Stimulated activated naive CD8-positive, alpha-beta T cell treated with anti-CD3 and anti-CD28 coated beads, Interleukin-15, Interleukin-2, amounts not matched to agents 100 ng/mL and 50 ng/mL, for 24 hours (primary cell): ENCODE results near the gene C22orf31.
"Not testable (repeated sequence)": the region's sequence is repeated elsewhere in the genome, so short reads cannot be mapped to it uniquely, and the experiment has no call there.

ENCODE experiments used
- H3K27ac Mint-ChIP-seq: one replicate; pipeline ENCODE4 v1.8.0; 2021; ENCODE audit warnings: mild to moderate bottlenecking, mixed read lengths
- H3K27me3 Mint-ChIP-seq: one replicate; pipeline ENCODE4 v1.8.0; 2021; ENCODE audit warnings: mixed read lengths
- H3K36me3 Mint-ChIP-seq: one replicate; pipeline ENCODE4 v1.8.0; 2021; ENCODE audit warnings: low read depth, mixed read lengths
- H3K4me1 Mint-ChIP-seq: one replicate; pipeline ENCODE4 v1.8.0; 2021; ENCODE audit warnings: low read depth, mixed read lengths
- H3K4me3 Mint-ChIP-seq: one replicate; pipeline ENCODE4 v1.8.0; 2021; ENCODE audit warnings: mild to moderate bottlenecking, mixed read lengths
- H3K9me3 Mint-ChIP-seq: one replicate; pipeline ENCODE4 v1.8.0; 2021; ENCODE audit warnings: mixed read lengths

The C22orf31 gene

GRCh38 chr22:29089507-29089906 lies 27.9 kb upstream of the C22orf31 start:
- no peak overlapping the region for H3K27ac Mint-ChIP-seq
- no peaks in the 10 kb centered on the region for H3K36me3 Mint-ChIP-seq
- no peaks in the 10 kb centered on the region for H3K4me1 Mint-ChIP-seq
- H3K9me3 Mint-ChIP-seq = no peaks in the 10 kb centered on the region
- H3K4me3 Mint-ChIP-seq = no peak overlapping the region
- peaks cover 22% of the 10 kb centered on the region for H3K27me3 Mint-ChIP-seq

GRCh38 chr22:29088809-29089208 lies 27.2 kb upstream of the C22orf31 start:
- H3K27ac Mint-ChIP-seq = no peak overlapping the region
- no peaks in the 10 kb centered on the region for H3K4me1 Mint-ChIP-seq
- peaks cover 22% of the 10 kb centered on the region for H3K27me3 Mint-ChIP-seq
- H3K9me3 Mint-ChIP-seq = no peaks in the 10 kb centered on the region
- no peak overlapping the region for H3K4me3 Mint-ChIP-seq
- no peaks in the 10 kb centered on the region for H3K36me3 Mint-ChIP-seq

GRCh38 chr22:29087012-29087411 lies 25.4 kb upstream of the C22orf31 start:
- Mint-ChIP-seq H3K27ac (no peak overlapping the region), H3K36me3 (no peaks in the 10 kb centered on the region), H3K27me3 (peaks cover 21% of the 10 kb centered on the region), H3K4me3 (no peak overlapping the region), H3K4me1 (no peaks in the 10 kb centered on the region), H3K9me3 (no peaks in the 10 kb centered on the region)

- H3K27ac Mint-ChIP-seq = peak overlapping the region; percentile 16
- no peak overlapping the region for H3K4me3 Mint-ChIP-seq
- H3K9me3 Mint-ChIP-seq = no peaks in the 10 kb centered on the region
- H3K27me3 Mint-ChIP-seq = peaks cover 11% of the 10 kb centered on the region
- H3K4me1 Mint-ChIP-seq = no peaks in the 10 kb centered on the region
- no peaks in the 10 kb centered on the region for H3K36me3 Mint-ChIP-seq
Observed at GRCh38 chr22:29083933-29084591, 22.4 kb upstream of the C22orf31 start.

- peaks cover 12% of the 10 kb centered on the region for H3K27me3 Mint-ChIP-seq
- not testable (repeated sequence) for H3K9me3 Mint-ChIP-seq, H3K4me1 Mint-ChIP-seq, H3K36me3 Mint-ChIP-seq, H3K27ac Mint-ChIP-seq, H3K4me3 Mint-ChIP-seq
Observed at GRCh38 chr22:29083576-29083932, 21.9 kb upstream of the C22orf31 start.

- H3K27me3 Mint-ChIP-seq = peaks cover 17% of the 10 kb centered on the region
- H3K4me3 Mint-ChIP-seq = no peak overlapping the region
- H3K4me1 Mint-ChIP-seq = no peaks in the 10 kb centered on the region
- H3K9me3 Mint-ChIP-seq = no peaks in the 10 kb centered on the region
- no peak overlapping the region for H3K27ac Mint-ChIP-seq
- no peaks in the 10 kb centered on the region for H3K36me3 Mint-ChIP-seq
Observed at GRCh38 chr22:29082826-29083545, 21.4 kb upstream of the C22orf31 start.

- Mint-ChIP-seq H3K27me3 (peaks cover 28% of the 10 kb centered on the region), H3K9me3 (no peaks in the 10 kb centered on the region), H3K4me3 (no peak overlapping the region), H3K36me3 (no peaks in the 10 kb centered on the region), H3K4me1 (no peaks in the 10 kb centered on the region), H3K27ac (no peak overlapping the region)
Observed at GRCh38 chr22:29081517-29082236, 20.0 kb upstream of the C22orf31 start.

- Mint-ChIP-seq H3K4me3 (no peak overlapping the region), H3K4me1 (no peaks in the 10 kb centered on the region), H3K27ac (no peak overlapping the region), H3K36me3 (no peaks in the 10 kb centered on the region), H3K27me3 (peaks cover 38% of the 10 kb centered on the region), H3K9me3 (no peaks in the 10 kb centered on the region)
Observed at GRCh38 chr22:29080106-29080975, 18.7 kb upstream of the C22orf31 start.

GRCh38 chr22:29079218-29079901 lies 17.7 kb upstream of the C22orf31 start:
- H3K27me3 Mint-ChIP-seq = peaks cover 48% of the 10 kb centered on the region
- no peaks in the 10 kb centered on the region for H3K9me3 Mint-ChIP-seq
- H3K4me1 Mint-ChIP-seq = no peaks in the 10 kb centered on the region
- no peak overlapping the region for H3K4me3 Mint-ChIP-seq
- no peaks in the 10 kb centered on the region for H3K36me3 Mint-ChIP-seq
- no peak overlapping the region for H3K27ac Mint-ChIP-seq

- Mint-ChIP-seq H3K4me3 (no peak overlapping the region), H3K36me3 (no peaks in the 10 kb centered on the region), H3K27me3 (peaks cover 54% of the 10 kb centered on the region)
Observed at GRCh38 chr22:29078869-29079207, 17.2 kb upstream of the C22orf31 start.

GRCh38 chr22:29078036-29078868 lies 16.6 kb upstream of the C22orf31 start:
- Mint-ChIP-seq H3K27ac (no peak overlapping the region), H3K4me1 (no peaks in the 10 kb centered on the region), H3K27me3 (peaks cover 56% of the 10 kb centered on the region), H3K9me3 (no peaks in the 10 kb centered on the region), H3K36me3 (no peaks in the 10 kb centered on the region), H3K4me3 (no peak overlapping the region)

More at GRCh38 chr22:29078869-29079207, 17.2 kb upstream of the C22orf31 start:
- H3K9me3 Mint-ChIP-seq = no peaks in the 10 kb centered on the region
- H3K27ac Mint-ChIP-seq = no peak overlapping the region
- no peaks in the 10 kb centered on the region for H3K4me1 Mint-ChIP-seq

GRCh38 chr22:29074276-29074772 lies 12.7 kb upstream of the C22orf31 start:
- Mint-ChIP-seq H3K27me3 (peaks cover 80% of the 10 kb centered on the region), H3K4me3 (peak overlapping the region; percentile 37), H3K36me3 (no peaks in the 10 kb centered on the region), H3K4me1 (peaks cover 17% of the 10 kb centered on the region), H3K9me3 (no peaks in the 10 kb centered on the region), H3K27ac (no peak overlapping the region)

GRCh38 chr22:29073618-29074275 lies 12.1 kb upstream of the C22orf31 start:
- Mint-ChIP-seq H3K27me3 (peaks cover 75% of the 10 kb centered on the region), H3K27ac (no peak overlapping the region), H3K4me1 (peaks cover 17% of the 10 kb centered on the region)

More at GRCh38 chr22:29073618-29074275, 12.1 kb upstream of the C22orf31 start:
- Mint-ChIP-seq H3K9me3 (no peaks in the 10 kb centered on the region), H3K4me3 (peak overlapping the region; percentile 54), H3K36me3 (no peaks in the 10 kb centered on the region)
